Measurements from ENCODE around the gene VPREB3. TPM values are rescaled to one million over a fixed set of nuclear protein-coding genes. Genes with fewer than 3 reads are reported as not detected.

VPREB3 gene
- total RNA-seq, 1 experiment from 2014 or later: not detected

GRCh38 chr22:23787600-23787896, 33.3 kb upstream of the VPREB3 start:
- H3K27me3 ChIP-seq (ENCODE audit: control insufficient read depth, insufficient read depth, low read length): no peaks in the 10 kb centered on the region
- peak overlapping the region; percentile 70 for H3K4me3 ChIP-seq (ENCODE audit: insufficient read depth, low read depth, low read length)
- peaks cover 7% of the 10 kb centered on the region for H3K36me3 ChIP-seq (replicated peaks; ENCODE audit: control insufficient read depth, insufficient read depth, low read length)
- no peak for DNase-seq

- H3K27me3 ChIP-seq (ENCODE audit: control insufficient read depth, insufficient read depth, low read length): no peaks in the 10 kb centered on the region
- peaks cover 1% of the 10 kb centered on the region for H3K36me3 ChIP-seq (replicated peaks; ENCODE audit: control insufficient read depth, insufficient read depth, low read length)
- peak within 1 kb of the TSS; percentile 98 for H3K4me3 ChIP-seq (ENCODE audit: insufficient read depth, low read depth, low read length)
- peak; percentile 100 for DNase-seq
These were observed 32.8 kb upstream of the VPREB3 start, which contains the start of gene SMARCB1 for GRCh38 chr22:23786752-23787599. Gene SMARCB1, plus strand, starts transcription at chr22:23786966. Its CDS starts 204 bp downstream, at chr22:23787170.

GRCh38 chr22:23786261-23786710, 32.1 kb upstream of the VPREB3 start:
- no peak for DNase-seq

GRCh38 chr22:23784215-23784732, 30.0 kb upstream of the VPREB3 start:
- Histone ChIP-seq H3K27me3 (ENCODE audit: control insufficient read depth, insufficient read depth, low read length) (no peaks in the 10 kb centered on the region; the same call in 1 of the 2 replicates), H3K36me3 (replicated peaks; ENCODE audit: control insufficient read depth, insufficient read depth, low read length) (no peaks in the 10 kb centered on the region), H3K4me3 (ENCODE audit: insufficient read depth, low read depth, low read length) (no peak overlapping the region)
- no peak for DNase-seq

More at GRCh38 chr22:23786261-23786710, 32.1 kb upstream of the VPREB3 start:
- no peaks in the 10 kb centered on the region; the same call in 1 of the 2 replicates for H3K27me3 ChIP-seq (ENCODE audit: control insufficient read depth, insufficient read depth, low read length)
- H3K4me3 ChIP-seq (ENCODE audit: insufficient read depth, low read depth, low read length): peak overlapping the region; percentile 98
- H3K36me3 ChIP-seq (replicated peaks; ENCODE audit: control insufficient read depth, insufficient read depth, low read length): no peaks in the 10 kb centered on the region; the same call in 1 of the 2 replicates

- H3K36me3 ChIP-seq (replicated peaks; ENCODE audit: control insufficient read depth, insufficient read depth, low read length): no peaks in the 10 kb centered on the region
- DNase-seq: no peak
- no peak overlapping the region for H3K4me3 ChIP-seq (ENCODE audit: insufficient read depth, low read depth, low read length)
- H3K27me3 ChIP-seq (ENCODE audit: control insufficient read depth, insufficient read depth, low read length): no peaks in the 10 kb centered on the region; the same call in 1 of the 2 replicates
These were observed 29.3 kb upstream of the VPREB3 start for GRCh38 chr22:23783265-23784150.

- Histone ChIP-seq H3K36me3 (replicated peaks; ENCODE audit: control insufficient read depth, insufficient read depth, low read length) (no peaks in the 10 kb centered on the region), H3K4me3 (ENCODE audit: insufficient read depth, low read depth, low read length) (no peak overlapping the region), H3K27me3 (ENCODE audit: control insufficient read depth, insufficient read depth, low read length) (no peaks in the 10 kb centered on the region; the same call in 1 of the 2 replicates)
- no peak for DNase-seq
These were observed 28.5 kb upstream of the VPREB3 start for GRCh38 chr22:23782703-23783102.

GRCh38 chr22:23782252-23782651, 28.0 kb upstream of the VPREB3 start:
- no peak for DNase-seq
- Histone ChIP-seq H3K4me3 (ENCODE audit: insufficient read depth, low read depth, low read length) (no peak overlapping the region), H3K27me3 (ENCODE audit: control insufficient read depth, insufficient read depth, low read length) (no peaks in the 10 kb centered on the region; the same call in 1 of the 2 replicates), H3K36me3 (replicated peaks; ENCODE audit: control insufficient read depth, insufficient read depth, low read length) (no peaks in the 10 kb centered on the region)

GRCh38 chr22:23781511-23782183, 27.4 kb upstream of the VPREB3 start:
- DNase-seq: no peak
- Histone ChIP-seq H3K36me3 (replicated peaks; ENCODE audit: control insufficient read depth, insufficient read depth, low read length) (no peaks in the 10 kb centered on the region), H3K4me3 (ENCODE audit: insufficient read depth, low read depth, low read length) (no peak overlapping the region), H3K27me3 (ENCODE audit: control insufficient read depth, insufficient read depth, low read length) (no peaks in the 10 kb centered on the region; the same call in 1 of the 2 replicates)

- H3K4me3 ChIP-seq (ENCODE audit: insufficient read depth, low read depth, low read length): no peak overlapping the region
- no peaks in the 10 kb centered on the region; the same call in 1 of the 2 replicates for H3K27me3 ChIP-seq (ENCODE audit: control insufficient read depth, insufficient read depth, low read length)
- DNase-seq: no peak
- H3K36me3 ChIP-seq (replicated peaks; ENCODE audit: control insufficient read depth, insufficient read depth, low read length): no peaks in the 10 kb centered on the region
These were observed 26.8 kb upstream of the VPREB3 start for GRCh38 chr22:23781065-23781464.

GRCh38 chr22:23780146-23780748, 26.0 kb upstream of the VPREB3 start:
- DNase-seq: no peak
- no peaks in the 10 kb centered on the region for H3K36me3 ChIP-seq (replicated peaks; ENCODE audit: control insufficient read depth, insufficient read depth, low read length)
- H3K4me3 ChIP-seq (ENCODE audit: insufficient read depth, low read depth, low read length): no peak overlapping the region
- no peaks in the 10 kb centered on the region; the same call in 1 of the 2 replicates for H3K27me3 ChIP-seq (ENCODE audit: control insufficient read depth, insufficient read depth, low read length)

GRCh38 chr22:23779731-23780130, 25.5 kb upstream of the VPREB3 start:
- Histone ChIP-seq H3K27me3 (ENCODE audit: control insufficient read depth, insufficient read depth, low read length) (no peaks in the 10 kb centered on the region; the same call in 1 of the 2 replicates), H3K4me3 (ENCODE audit: insufficient read depth, low read depth, low read length) (no peak overlapping the region), H3K36me3 (replicated peaks; ENCODE audit: control insufficient read depth, insufficient read depth, low read length) (no peaks in the 10 kb centered on the region)
- DNase-seq: no peak

GRCh38 chr22:23779083-23779482, 24.9 kb upstream of the VPREB3 start:
- H3K27me3 ChIP-seq (ENCODE audit: control insufficient read depth, insufficient read depth, low read length): peaks cover 4% of the 10 kb centered on the region
- no peak for DNase-seq

GRCh38 chr22:23778577-23778900, 24.3 kb upstream of the VPREB3 start:
- no peaks in the 10 kb centered on the region for H3K36me3 ChIP-seq (replicated peaks; ENCODE audit: control insufficient read depth, insufficient read depth, low read length)
- peaks cover 10% of the 10 kb centered on the region for H3K27me3 ChIP-seq (ENCODE audit: control insufficient read depth, insufficient read depth, low read length)
- DNase-seq: no peak
- H3K4me3 ChIP-seq (ENCODE audit: insufficient read depth, low read depth, low read length): no peak overlapping the region

More at GRCh38 chr22:23779083-23779482, 24.9 kb upstream of the VPREB3 start:
- H3K36me3 ChIP-seq (replicated peaks; ENCODE audit: control insufficient read depth, insufficient read depth, low read length): no peaks in the 10 kb centered on the region
- no peak overlapping the region for H3K4me3 ChIP-seq (ENCODE audit: insufficient read depth, low read depth, low read length)

Data from H7 (cell line).